Activated B cell treated with CpG ODN at 0.5 μM for 24 hours (primary cell): Measurements from ENCODE around the gene THSD7A. TPM values are rescaled to one million over a fixed set of nuclear protein-coding genes. Genes with fewer than 3 reads are reported as not detected.

Source experiments
- ATAC-seq: fragments of 200-7000 bp; cut with Tn5 transposase; one replicate; pipeline ENCODE4 v1.10.0; 2021; ENCODE audit warnings: low read depth, mild to moderate bottlenecking, moderate library complexity
- CTCF ChIA-PET: fragments of 350-600 bp; sonication (Branson Sonifier 250); formaldehyde crosslinking; loops from one replicate; lab custom pipeline; 2021; ENCODE audit warnings: antibody characterized with exemption; lab: Charles Lee
- POLR2A ChIA-PET: fragments of 350-600 bp; sonication (Branson Sonifier 250); formaldehyde crosslinking; loops from one replicate; lab custom pipeline; 2021; ENCODE audit warnings: antibody characterized with exemption; lab: Charles Lee
- DNase-seq: peaks from one replicate; pipeline ENCODE4 v3.0.0; 2022
- H3K27ac Mint-ChIP-seq: one replicate; pipeline ENCODE4 v1.8.0; 2020; ENCODE audit warnings: mixed read lengths
- H3K27me3 Mint-ChIP-seq: one replicate; pipeline ENCODE4 v1.8.0; 2021; ENCODE audit warnings: mixed read lengths
- H3K36me3 Mint-ChIP-seq: one replicate; pipeline ENCODE4 v1.8.0; 2021; ENCODE audit warnings: low read depth, mixed read lengths
- H3K4me1 Mint-ChIP-seq: one replicate; pipeline ENCODE4 v1.8.0; 2021; ENCODE audit warnings: mixed read lengths
- H3K4me3 Mint-ChIP-seq: one replicate; pipeline ENCODE4 v1.8.0; 2020; ENCODE audit warnings: mild to moderate bottlenecking, mixed read lengths
- H3K9me3 Mint-ChIP-seq: one replicate; pipeline ENCODE4 v1.8.0; 2020; ENCODE audit warnings: mixed read lengths
- intact Hi-C: fragments of 100-400 bp; cut with micrococcal nuclease; formaldehyde crosslinking; loops from one replicate; pipeline ENCODE4 v1.15.1; 2024
- total RNA-seq: library from RNA; stranded (reverse); gene quantifications from 2 replicates; pipeline ENCODE4 v1.2.3, GENCODE V29; 2022
- TF ChIP-seq, protein P1 (sequence below): fragments of 200-600 bp; IDR thresholded peaks from one replicate; pipeline ENCODE4 v1.8.0; 2022; ENCODE audit warnings: antibody characterized with exemption, mild to moderate bottlenecking

THSD7A gene
- total RNA-seq, 1 donor from 2014 or later, result not detected

DNA sequence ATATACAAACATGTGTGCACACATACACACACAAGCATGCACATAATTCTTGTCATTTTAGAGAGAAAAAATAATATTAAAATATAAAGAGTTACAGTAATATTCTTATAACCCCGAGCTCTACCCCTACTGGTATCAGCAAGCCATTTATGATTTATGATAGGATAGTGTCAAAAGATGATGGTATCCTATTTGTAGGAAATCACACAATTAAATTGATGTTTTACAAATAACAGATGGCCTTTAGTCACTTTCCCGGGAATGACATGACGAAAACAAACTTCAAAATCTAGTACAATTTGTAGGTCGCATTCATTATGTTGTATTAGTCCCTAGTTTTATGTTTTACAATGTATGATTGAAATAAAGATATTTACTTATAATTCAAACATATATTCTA is 36.8 kb downstream of the THSD7A start:
- CTCF ChIA-PET, result no interaction called here
- TF ChIP-seq, protein P1, sequence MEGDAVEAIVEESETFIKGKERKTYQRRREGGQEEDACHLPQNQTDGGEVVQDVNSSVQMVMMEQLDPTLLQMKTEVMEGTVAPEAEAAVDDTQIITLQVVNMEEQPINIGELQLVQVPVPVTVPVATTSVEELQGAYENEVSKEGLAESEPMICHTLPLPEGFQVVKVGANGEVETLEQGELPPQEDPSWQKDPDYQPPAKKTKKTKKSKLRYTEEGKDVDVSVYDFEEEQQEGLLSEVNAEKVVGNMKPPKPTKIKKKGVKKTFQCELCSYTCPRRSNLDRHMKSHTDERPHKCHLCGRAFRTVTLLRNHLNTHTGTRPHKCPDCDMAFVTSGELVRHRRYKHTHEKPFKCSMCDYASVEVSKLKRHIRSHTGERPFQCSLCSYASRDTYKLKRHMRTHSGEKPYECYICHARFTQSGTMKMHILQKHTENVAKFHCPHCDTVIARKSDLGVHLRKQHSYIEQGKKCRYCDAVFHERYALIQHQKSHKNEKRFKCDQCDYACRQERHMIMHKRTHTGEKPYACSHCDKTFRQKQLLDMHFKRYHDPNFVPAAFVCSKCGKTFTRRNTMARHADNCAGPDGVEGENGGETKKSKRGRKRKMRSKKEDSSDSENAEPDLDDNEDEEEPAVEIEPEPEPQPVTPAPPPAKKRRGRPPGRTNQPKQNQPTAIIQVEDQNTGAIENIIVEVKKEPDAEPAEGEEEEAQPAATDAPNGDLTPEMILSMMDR, result no peak
- no peak for DNase-seq
- Mint-ChIP-seq H3K9me3 (no peaks in the 10 kb centered on the region), H3K4me1 (no peaks in the 10 kb centered on the region), H3K36me3 (no peaks in the 10 kb centered on the region), H3K4me3 (no peak overlapping the region), H3K27me3 (no peaks in the 10 kb centered on the region), H3K27ac (no peak overlapping the region)
- intact Hi-C loops, result no loop called here
- ATAC-seq, result no peak
- POLR2A ChIA-PET, result no interaction called here

DNA sequence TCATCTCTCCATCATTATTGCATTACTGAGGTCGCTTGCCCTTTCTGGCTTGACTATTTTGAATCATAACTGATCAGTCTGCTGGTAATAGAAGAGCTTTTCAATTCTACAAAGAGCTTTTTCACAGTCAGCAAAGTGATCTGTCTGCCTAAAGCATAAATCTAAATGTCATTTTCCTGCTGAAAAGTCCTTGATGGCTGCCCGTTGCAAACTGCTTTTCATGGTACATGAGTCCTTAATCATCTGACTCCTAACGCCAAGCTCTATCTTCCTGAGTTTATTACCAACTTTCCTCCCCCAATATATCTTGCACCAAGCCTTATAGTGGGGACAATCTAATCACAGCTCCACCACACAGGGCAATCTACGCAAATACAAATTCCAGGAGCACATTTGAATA is 39.8 kb downstream of the THSD7A start:
- Mint-ChIP-seq H3K27me3 (no peaks in the 10 kb centered on the region), H3K27ac (no peak overlapping the region), H3K36me3 (no peaks in the 10 kb centered on the region), H3K4me3 (no peak overlapping the region), H3K4me1 (no peaks in the 10 kb centered on the region), H3K9me3 (no peaks in the 10 kb centered on the region)
- intact Hi-C loops, result no loop called here
- ATAC-seq (no peak), DNase-seq (no peak)
- ChIA-PET CTCF (no interaction called here), POLR2A (no interaction called here)
- TF ChIP-seq, protein P1, result no peak

GRCh38 chr7:11788568-11788967 is 43.4 kb downstream of the THSD7A start:
- H3K4me1 Mint-ChIP-seq, result no peaks in the 10 kb centered on the region
- intact Hi-C loops, result no loop called here
- CTCF ChIA-PET, result no interaction called here
- no peaks in the 10 kb centered on the region for H3K36me3 Mint-ChIP-seq
- H3K27ac Mint-ChIP-seq, result no peak overlapping the region
- POLR2A ChIA-PET, result no interaction called here
- ATAC-seq (no peak), DNase-seq (no peak)
- no peak overlapping the region for H3K4me3 Mint-ChIP-seq
- H3K9me3 Mint-ChIP-seq, result no peaks in the 10 kb centered on the region
- H3K27me3 Mint-ChIP-seq, result no peaks in the 10 kb centered on the region
- TF ChIP-seq, protein P1, result no peak

DNA sequence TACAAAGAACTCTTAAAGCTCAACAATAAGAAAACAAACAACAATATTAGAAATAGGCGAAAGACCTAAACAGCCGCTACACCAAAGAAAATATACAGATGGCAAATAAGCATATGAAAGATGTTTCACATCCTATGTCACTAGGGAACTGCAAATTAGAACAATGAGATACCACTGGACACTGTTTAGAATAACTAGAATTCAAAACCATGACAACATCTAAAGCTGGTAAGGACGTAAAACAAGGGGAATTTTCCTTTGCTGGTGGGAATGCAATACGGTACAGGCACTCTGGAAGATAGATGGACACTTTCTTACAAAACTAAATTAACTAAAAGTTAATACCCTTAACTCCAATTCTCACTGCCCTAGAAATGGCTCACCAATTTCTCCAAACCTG is 44.5 kb downstream of the THSD7A start:
- Mint-ChIP-seq H3K9me3 (no peaks in the 10 kb centered on the region), H3K36me3 (no peaks in the 10 kb centered on the region), H3K27ac (no peak overlapping the region), H3K4me3 (no peak overlapping the region), H3K27me3 (no peaks in the 10 kb centered on the region), H3K4me1 (no peaks in the 10 kb centered on the region)
- CTCF ChIA-PET, result no interaction called here
- POLR2A ChIA-PET, result no interaction called here
- intact Hi-C loops, result no loop called here
- DNase-seq (no peak), ATAC-seq (no peak)
- TF ChIP-seq, protein P1, result no peak

DNA sequence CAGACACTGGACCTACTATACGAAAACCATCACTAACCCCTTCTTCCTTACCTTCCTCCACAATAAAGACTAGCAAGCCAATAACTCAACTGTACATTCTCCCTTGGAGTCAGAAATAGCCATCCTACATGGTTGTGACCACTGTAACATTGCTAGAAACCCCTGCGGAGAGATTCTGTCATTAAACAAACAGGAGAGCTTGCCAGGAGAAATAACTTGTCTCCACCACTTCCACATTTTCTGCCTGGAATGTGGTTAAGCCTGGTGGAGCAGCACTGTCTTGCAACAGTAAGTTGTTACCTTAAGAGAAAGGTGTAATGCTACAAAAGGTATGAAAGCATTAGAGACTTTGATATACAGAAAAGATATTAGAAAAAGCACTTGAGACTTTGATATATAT is 45.8 kb downstream of the THSD7A start:
- Mint-ChIP-seq H3K27ac (no peak overlapping the region), H3K9me3 (no peaks in the 10 kb centered on the region), H3K4me3 (no peak overlapping the region), H3K27me3 (no peaks in the 10 kb centered on the region), H3K36me3 (no peaks in the 10 kb centered on the region), H3K4me1 (no peaks in the 10 kb centered on the region)
- ChIA-PET POLR2A (no interaction called here), CTCF (no interaction called here)
- intact Hi-C loops, result no loop called here
- ATAC-seq (no peak), DNase-seq (no peak)
- TF ChIP-seq, protein P1, result no peak
